Measurements from ENCODE around the gene MGAT1.

DNA sequence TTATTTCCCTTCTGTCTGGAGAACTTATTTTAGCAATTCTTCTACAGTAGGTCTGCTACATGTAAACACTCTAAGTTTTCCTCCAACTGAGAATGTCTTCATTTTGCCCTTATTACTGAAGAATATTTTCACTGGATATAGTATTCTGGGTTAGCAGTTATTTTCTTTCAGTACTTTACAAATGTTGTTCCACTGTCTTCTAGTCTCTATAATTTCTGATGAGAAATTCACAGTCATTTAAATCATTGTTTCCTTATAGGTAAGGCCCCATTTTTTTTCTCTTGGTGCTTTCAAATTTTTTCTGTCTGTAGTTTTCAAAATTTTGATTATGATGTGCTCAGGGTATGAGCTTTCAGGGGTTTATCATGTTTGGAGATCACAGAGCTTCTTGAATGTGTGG, 30.8 kb downstream of the MGAT1 start:
- TF ChIP-seq CTCF (IDR thresholded peaks at IDR 0.05) (no peak), POLR2A (IDR thresholded peaks at IDR 0.05) (no peak)
